Aorta (tissue), 5 donors: ENCODE results near the gene WWOX. TPM values are rescaled to one million over a fixed set of nuclear protein-coding genes. Genes with fewer than 3 reads are reported as not detected.
A peak's percentile ranks its signal among the peaks of the same experiment; 100 is the strongest.
"Not testable (repeated sequence)": the region's sequence is repeated elsewhere in the genome, so short reads cannot be mapped to it uniquely, and the experiment has no call there.

Experiments used
- ATAC-seq: fragments of 200-7000 bp; cut with Tn5 transposase; one replicate; pipeline ENCODE4 v1.9.1; 2022; ENCODE audit warnings: moderate library complexity; ENCODE audit not compliant: low FRiP score
- DNase-seq, 2 donors: peaks; one replicate each; pipeline ENCODE4 v3.0.0-alpha.2; 2020
- H3K27ac ChIP-seq, 2 donors: one replicate each; pipeline ENCODE4 v1.5.1; 2013; ENCODE audit warnings: low read length in 2 of 2, mild to moderate bottlenecking in 2 of 2, moderate library complexity in 2 of 2, control low read depth in 1 of 2, inconsistent platforms in 1 of 2, low read depth in 1 of 2
- H3K27me3 ChIP-seq, 2 donors: one replicate each; pipeline ENCODE4 v1.6.1; 2013; ENCODE audit warnings: control low read depth in 1 of 2, low read length in 1 of 2, mild to moderate bottlenecking in 1 of 2, moderate library complexity in 1 of 2; ENCODE audit not compliant: insufficient read depth in 2 of 2, control insufficient read depth in 1 of 2
- H3K36me3 ChIP-seq, 2 donors: one replicate each; pipeline ENCODE4 v1.6.1; 2013; ENCODE audit warnings: control low read depth in 1 of 2, low read length in 1 of 2, mild to moderate bottlenecking in 1 of 2; ENCODE audit not compliant: insufficient read depth in 2 of 2, control insufficient read depth in 1 of 2
- H3K4me1 ChIP-seq, 2 donors: one replicate each; pipeline ENCODE4 v1.6.1; 2013; ENCODE audit warnings: low read length in 2 of 2, control low read depth in 1 of 2, mild to moderate bottlenecking in 1 of 2, moderate library complexity in 1 of 2; ENCODE audit not compliant: insufficient read depth in 2 of 2, control insufficient read depth in 1 of 2
- H3K4me3 ChIP-seq, 2 donors: one replicate each; pipeline ENCODE4 v1.5.1; 2013; ENCODE audit warnings: low read length in 2 of 2, control low read depth in 1 of 2, mild to moderate bottlenecking in 1 of 2
- H3K9me3 ChIP-seq: one replicate; pipeline ENCODE4 v1.6.1; 2013; ENCODE audit warnings: mild to moderate bottlenecking, low read length; ENCODE audit not compliant: control insufficient read depth
- WGBS, 2 donors: extraction: QIAGEN DNeasy Blood & Tissue Kit; methylation state at CpG; one replicate each; pipeline ENCODE4 v1.1.7; 2013; 5-methylcytosine and 5-hydroxymethylcytosine counted together
- intact Hi-C, 2 donors: fragments of 100-400 bp; cut with DNase I; formaldehyde crosslinking; loops; one replicate each; pipeline versions ENCODE4 v1.14.2 to v1.15.0; 2022
- long read RNA-seq, 2 donors: library from polyadenylated mRNA; unstranded; transcript quantifications; one replicate each; pipeline ENCODE4 v2.0.0, GENCODE V29; 2020 to 2021
- polyA plus RNA-seq, 2 donors: library from polyadenylated mRNA; stranded (reverse); fragments of 200-250 nt; gene quantifications; one replicate each; pipeline ENCODE4 v1.2.3, GENCODE V29; 2013
- total RNA-seq, 2 donors: library from RNA; stranded (reverse); fragmentation: NEBNext Ultra II Directional; extraction: Animal tissue kit (Norgen Biotek cat#: 25700); gene quantifications; one replicate each; pipeline ENCODE4 v1.2.1, GENCODE V29; 2021
- donor health status: healthy with polysubstance abuse.
- donor health status: Bipolar disorder and iron deficiency.
- donor health status: DM: no; HTN: no; CAD: no.
- donor health status: DM: no; HTN: no; CAD: no.
- donor health status: DM: yes; HTN: yes; CAD: no.

Gene WWOX
- total RNA-seq (10 to 100 TPM; 17.3 to 30.9 TPM), polyA plus RNA-seq (10 to 100 TPM; 11.2 to 11.9 TPM)
- long read RNA-seq, donor 1, transcript WWOX-207 (5 exons, 654 nt), result major isoform, 5 of 77 reads
- long read RNA-seq, donor 1, partial matches to known transcripts, result 1 of 77 reads
- long read RNA-seq, donor 1, other reads (novel, unspliced or antisense), result 69 of 77 reads
- long read RNA-seq, donor 2, partial matches to known transcripts, result 1 of 87 reads
- long read RNA-seq, donor 2, other reads (novel, unspliced or antisense), result 85 of 87 reads

- intact Hi-C loops, result loop anchor here (5.0 to 10.0 kb wide), 2 partner anchors 52 to 425 kb away; no protein-coding TSS in a partner anchor
- DNase-seq, result peak; percentile 98 to 99
- Histone ChIP-seq H3K4me1 (no peaks in the 10 kb centered on the region), H3K36me3 (no peaks in the 10 kb centered on the region), H3K27me3 (no peaks in the 10 kb centered on the region), H3K27ac (peak within 1 kb of the TSS in 1 of 2 donors; percentile 77), H3K9me3 (no peaks in the 10 kb centered on the region), H3K4me3 (peak within 1 kb of the TSS; percentile 58 to 79)
- WGBS, 2 donors, result 0% methylated on average over 84 of the region's 84 CpGs
- ATAC-seq, result peak; percentile 98
Observed at GRCh38 chr16:78099271-78100111, at the start of gene WWOX. WWOX (plus strand) TSS chr16:78099654.

- DNase-seq (no peak), ATAC-seq (no peak)
- Histone ChIP-seq H3K4me3 (no peak overlapping the region), H3K27me3 (no peaks in the 10 kb centered on the region), H3K4me1 (no peaks in the 10 kb centered on the region), H3K27ac (no peak overlapping the region), H3K36me3 (no peaks in the 10 kb centered on the region), H3K9me3 (no peaks in the 10 kb centered on the region)
- intact Hi-C loops, result no loop called here
- WGBS, 2 donors, result 12 to 26% methylated on average over 2 of the region's 2 CpGs
Observed at GRCh38 chr16:78050734-78051400, 48.6 kb upstream of the WWOX start.

GRCh38 chr16:78057803-78058564 is 41.5 kb upstream of the WWOX start:
- WGBS, 2 donors, result 72 to 78% methylated on average over 9 of the region's 9 CpGs
- no peak overlapping the region for H3K4me3 ChIP-seq
- H3K27me3 ChIP-seq, result no peaks in the 10 kb centered on the region
- no peak for ATAC-seq
- no peak for DNase-seq
- H3K4me1 ChIP-seq, result no peaks in the 10 kb centered on the region
- no peaks in the 10 kb centered on the region for H3K36me3 ChIP-seq
- no peak overlapping the region for H3K27ac ChIP-seq
- intact Hi-C loops, result no loop called here
- H3K9me3 ChIP-seq, result no peaks in the 10 kb centered on the region

- 83 to 85% methylated on average over 25 of the region's 25 CpGs for WGBS, 2 donors
- H3K9me3 ChIP-seq, intact Hi-C loops, H3K27ac ChIP-seq, H3K4me1 ChIP-seq, ATAC-seq, DNase-seq, H3K4me3 ChIP-seq, H3K36me3 ChIP-seq, H3K27me3 ChIP-seq: not testable (repeated sequence)
Observed at GRCh38 chr16:78059806-78060205, 39.6 kb upstream of the WWOX start.

DNA sequence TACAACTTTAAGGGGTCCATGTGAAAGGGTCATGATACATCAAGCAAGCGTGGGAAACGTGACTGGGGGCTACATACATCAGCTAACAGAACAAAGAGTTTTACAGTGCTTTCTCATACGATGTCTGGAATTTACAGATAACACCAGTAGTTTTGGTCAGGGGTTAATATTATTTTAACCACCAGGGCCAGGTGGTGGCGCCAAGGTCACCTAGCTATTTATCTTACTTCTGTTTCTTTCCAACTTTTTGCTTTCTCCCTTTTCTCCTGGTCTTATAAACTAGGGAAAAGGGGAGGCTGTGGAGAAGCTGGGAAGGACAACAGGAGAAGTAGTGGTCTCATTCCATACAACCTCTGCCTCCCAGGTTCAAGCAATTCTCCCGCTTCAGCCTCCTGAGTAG is 39.2 kb upstream of the WWOX start:
- no peak for DNase-seq
- H3K27ac ChIP-seq, result no peak overlapping the region
- no peaks in the 10 kb centered on the region for H3K4me1 ChIP-seq
- H3K36me3 ChIP-seq, result no peaks in the 10 kb centered on the region
- WGBS, 2 donors, result 40 to 46% methylated on average over 5 of the region's 5 CpGs
- H3K27me3 ChIP-seq, result no peaks in the 10 kb centered on the region
- no peak overlapping the region for H3K4me3 ChIP-seq
- H3K9me3 ChIP-seq, result no peaks in the 10 kb centered on the region
- intact Hi-C loops, result no loop called here
- no peak for ATAC-seq

DNA sequence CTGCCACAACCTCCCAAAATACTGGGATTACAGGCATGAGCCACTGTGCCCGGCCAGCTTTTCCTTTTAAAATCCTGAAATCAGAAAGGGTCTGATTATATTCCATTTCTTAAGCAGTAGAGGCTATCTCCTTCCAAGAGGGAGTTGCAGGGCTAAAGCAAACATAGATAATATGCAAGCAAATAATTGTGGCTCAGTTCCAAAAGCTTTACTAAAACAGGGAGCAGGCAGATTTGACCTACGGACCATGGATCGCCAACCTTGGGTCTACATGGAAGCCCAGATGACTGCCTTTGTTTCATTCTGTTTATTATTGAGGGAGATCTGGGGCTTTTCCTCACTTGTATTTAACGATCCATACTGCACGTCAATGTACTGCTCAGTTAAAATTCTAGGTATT is 38.6 kb upstream of the WWOX start:
- Histone ChIP-seq H3K4me1 (peaks cover 0 to 1% of the 10 kb centered on the region in 2 donors), H3K9me3 (no peaks in the 10 kb centered on the region), H3K27ac (no peak overlapping the region), H3K36me3 (no peaks in the 10 kb centered on the region), H3K4me3 (no peak overlapping the region), H3K27me3 (no peaks in the 10 kb centered on the region)
- intact Hi-C loops, result no loop called here
- 52 to 55% methylated on average over 5 of the region's 5 CpGs for WGBS, 2 donors
- ATAC-seq, result no peak
- no peak for DNase-seq

- Histone ChIP-seq H3K36me3 (no peaks in the 10 kb centered on the region), H3K27me3 (no peaks in the 10 kb centered on the region), H3K27ac (no peak overlapping the region), H3K4me3 (no peak overlapping the region), H3K9me3 (no peaks in the 10 kb centered on the region), H3K4me1 (peaks cover 0 to 1% of the 10 kb centered on the region in 2 donors)
- ATAC-seq, result peak; percentile 63
- DNase-seq, result no peak
- intact Hi-C loops, result no loop called here
- 2 to 4% methylated on average over 4 of the region's 4 CpGs for WGBS, 2 donors
Observed at GRCh38 chr16:78065319-78065718, 34.1 kb upstream of the WWOX start.

DNA sequence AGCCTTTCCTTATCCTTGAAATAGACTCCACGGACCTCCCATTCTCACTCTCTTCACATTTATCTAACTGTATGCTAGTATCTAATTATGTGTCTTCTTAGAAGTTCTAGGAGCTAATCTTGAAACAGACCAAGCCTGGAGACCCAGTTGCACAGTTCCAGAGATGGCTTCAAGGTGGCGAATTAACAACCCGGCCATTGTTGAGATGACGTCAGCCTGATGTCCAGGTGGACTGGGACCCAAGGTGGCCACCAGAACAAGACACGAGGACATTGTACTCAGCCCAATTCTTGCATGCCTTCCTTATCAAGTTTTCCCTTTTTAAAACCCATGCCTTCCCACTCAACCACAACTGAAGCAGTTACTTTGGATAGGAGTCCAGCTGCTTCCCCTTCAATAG is 29.5 kb upstream of the WWOX start:
- Histone ChIP-seq H3K4me1 (peaks cover 0 to 1% of the 10 kb centered on the region in 2 donors), H3K36me3 (no peaks in the 10 kb centered on the region), H3K27ac (no peak overlapping the region), H3K27me3 (no peaks in the 10 kb centered on the region), H3K9me3 (no peaks in the 10 kb centered on the region), H3K4me3 (no peak overlapping the region)
- no peak for DNase-seq
- intact Hi-C loops, result loop anchor here in 1 of 2 donors (10.0 kb wide), 1 partner anchor 55 kb away; no protein-coding TSS in a partner anchor
- 80 to 87% methylated on average over 5 of the region's 5 CpGs for WGBS, 2 donors
- ATAC-seq, result no peak
